ENCODE results near the gene TIMM17B. TPM values are rescaled to one million over a fixed set of nuclear protein-coding genes. Genes with fewer than 3 reads are reported as not detected.

The TIMM17B gene
- total RNA-seq, 1 donor from 2014 or later: 70.6 TPM

DNA sequence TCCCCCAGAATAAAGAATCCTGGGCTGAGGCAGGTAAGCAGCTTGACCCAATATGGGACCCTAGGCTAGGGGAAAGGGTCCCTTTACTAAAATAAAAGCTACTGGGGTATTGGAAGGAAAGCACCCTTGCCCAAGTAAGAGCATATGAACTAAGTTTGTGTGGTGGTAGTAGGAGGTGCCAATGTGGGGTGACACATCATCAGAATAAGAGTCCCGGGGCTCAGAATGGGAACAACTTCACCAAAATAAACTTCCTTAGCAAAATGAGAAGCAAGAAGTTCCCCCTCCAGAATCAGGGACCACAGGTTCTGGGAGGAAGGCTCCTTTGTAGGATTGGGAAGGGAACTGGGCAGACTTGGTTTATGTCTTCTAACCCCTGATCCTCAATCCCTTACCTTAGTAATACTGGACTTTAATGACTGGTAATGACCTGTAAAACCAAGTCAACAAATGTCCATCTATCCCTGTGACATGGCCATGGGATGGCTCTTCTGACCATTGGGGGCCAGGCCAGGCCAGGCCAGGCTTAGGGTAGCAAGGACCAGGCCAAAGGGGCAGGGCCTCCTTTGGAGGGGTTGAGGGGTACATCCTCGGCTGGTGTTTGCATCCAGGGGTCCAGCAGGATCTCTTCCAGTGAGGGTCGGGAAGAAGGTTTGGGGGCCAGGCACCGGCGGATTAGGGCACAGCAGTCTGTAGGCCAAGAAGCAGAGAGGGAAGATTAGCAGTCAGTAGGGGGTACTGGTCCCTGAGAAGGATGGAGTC, 16.2 kb upstream of the TIMM17B start:
- no peak for TF ChIP-seq CTCF (IDR thresholded peaks at IDR 0.05; ENCODE audit: unreplicated experiment)
- H3K27me3 Mint-ChIP-seq (ENCODE audit: unreplicated experiment): peaks cover 11% of the 10 kb centered on the region
- no peak for DNase-seq (ENCODE audit: low spot score)
- no peak overlapping the region for H3K27ac Mint-ChIP-seq (ENCODE audit: unreplicated experiment)
- peaks cover 18% of the 10 kb centered on the region for H3K4me1 Mint-ChIP-seq (ENCODE audit: unreplicated experiment)
- H3K36me3 Mint-ChIP-seq (ENCODE audit: low read depth, unreplicated experiment): peaks cover 7% of the 10 kb centered on the region
- H3K9me3 Mint-ChIP-seq (ENCODE audit: unreplicated experiment): no peaks in the 10 kb centered on the region
- no peak overlapping the region for H3K4me3 Mint-ChIP-seq (ENCODE audit: unreplicated experiment)

DNA sequence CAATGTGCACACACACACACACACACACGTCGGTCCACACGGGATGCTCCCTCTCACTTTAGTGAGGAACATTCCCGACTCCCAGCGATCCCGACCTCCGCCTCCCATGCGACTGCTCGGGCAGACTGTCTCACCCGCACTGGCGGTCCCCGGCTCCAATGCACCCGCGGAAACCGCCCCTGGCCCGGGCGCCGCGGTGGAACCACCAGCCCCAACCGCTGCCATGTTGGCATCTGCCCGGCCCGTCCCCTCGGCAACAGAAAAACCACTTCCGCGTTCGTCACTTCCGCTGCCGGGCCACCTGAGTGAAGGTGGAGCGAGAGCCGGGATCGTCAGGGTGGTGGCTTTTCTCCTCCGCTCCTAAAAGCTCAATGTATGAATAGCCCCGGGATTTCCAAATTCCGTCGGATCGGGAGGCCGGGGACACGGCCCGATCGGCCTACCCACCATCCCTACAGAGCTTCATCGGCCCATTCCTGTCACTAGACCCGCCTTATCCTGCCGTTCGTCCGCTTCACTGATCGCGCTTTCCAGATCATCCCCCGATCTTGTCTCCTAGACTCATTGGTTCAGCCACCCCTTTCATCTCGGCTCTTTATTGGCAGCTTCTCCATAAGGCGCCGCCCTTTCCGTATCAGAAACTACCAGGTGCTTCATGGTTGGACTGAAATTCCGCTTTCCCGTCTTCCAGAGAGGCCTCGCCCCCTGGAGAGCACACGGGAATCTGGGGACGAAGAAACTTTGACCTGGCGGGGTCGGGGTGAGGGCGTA, 14.0 kb upstream of the TIMM17B start, which contains the start of gene SLC35A2:
Gene SLC35A2 (minus strand): TSS at position 235 of the 771 bp plus-strand sequence. CDS start 10 bp downstream, at position 225.
- Mint-ChIP-seq H3K4me3 (ENCODE audit: unreplicated experiment) (peak within 1 kb of the TSS; percentile 96), H3K27ac (ENCODE audit: unreplicated experiment) (peak within 1 kb of the TSS; percentile 97), H3K4me1 (ENCODE audit: unreplicated experiment) (peaks cover 16% of the 10 kb centered on the region), H3K36me3 (ENCODE audit: low read depth, unreplicated experiment) (peaks cover 7% of the 10 kb centered on the region), H3K9me3 (ENCODE audit: unreplicated experiment) (no peaks in the 10 kb centered on the region), H3K27me3 (ENCODE audit: unreplicated experiment) (peaks cover 7% of the 10 kb centered on the region)
- DNase-seq (ENCODE audit: low spot score): peak; percentile 62
- TF ChIP-seq CTCF (IDR thresholded peaks at IDR 0.05; ENCODE audit: unreplicated experiment): no peak

GRCh38 chrX:48910926-48911411, 13.4 kb upstream of the TIMM17B start:
- Mint-ChIP-seq H3K27me3 (ENCODE audit: unreplicated experiment) (peaks cover 7% of the 10 kb centered on the region), H3K4me3 (ENCODE audit: unreplicated experiment) (peak overlapping the region; percentile 96), H3K4me1 (ENCODE audit: unreplicated experiment) (peaks cover 16% of the 10 kb centered on the region), H3K27ac (ENCODE audit: unreplicated experiment) (peak overlapping the region; percentile 97), H3K9me3 (ENCODE audit: unreplicated experiment) (no peaks in the 10 kb centered on the region), H3K36me3 (ENCODE audit: low read depth, unreplicated experiment) (peaks cover 7% of the 10 kb centered on the region)
- no peak for TF ChIP-seq CTCF (IDR thresholded peaks at IDR 0.05; ENCODE audit: unreplicated experiment)
- DNase-seq (ENCODE audit: low spot score): no peak

DNA sequence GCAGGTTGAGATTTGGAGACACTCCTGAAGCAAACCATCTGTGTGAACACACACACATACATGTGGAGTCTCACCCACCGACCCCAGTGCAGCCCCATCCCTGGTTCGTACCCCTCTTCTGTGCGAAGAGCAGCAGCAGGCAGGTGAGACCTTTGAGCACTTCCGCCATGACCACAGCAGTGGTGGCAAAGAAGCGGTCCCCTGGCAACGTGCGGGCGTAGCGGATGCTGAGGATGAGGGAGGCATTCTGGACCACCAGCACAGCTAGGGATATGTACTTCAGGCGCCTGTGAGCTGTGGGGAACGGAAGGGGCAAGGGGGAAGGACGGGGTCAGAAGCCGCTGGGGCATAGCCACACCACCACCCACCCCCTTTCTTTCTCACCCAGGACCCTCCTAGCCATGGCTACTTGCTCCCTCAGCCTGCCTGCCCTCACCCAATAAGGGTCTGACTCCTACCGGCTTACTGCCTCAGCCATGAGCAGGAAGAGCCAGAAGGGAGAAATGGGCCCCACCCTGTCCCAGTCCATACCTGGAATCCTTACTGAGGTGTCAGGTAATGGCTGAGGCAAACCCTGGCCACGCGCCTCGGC, 12.2 kb upstream of the TIMM17B start:
- DNase-seq (ENCODE audit: low spot score): no peak
- no peak for TF ChIP-seq CTCF (IDR thresholded peaks at IDR 0.05; ENCODE audit: unreplicated experiment)
- peaks cover 7% of the 10 kb centered on the region for H3K36me3 Mint-ChIP-seq (ENCODE audit: low read depth, unreplicated experiment)
- no peak overlapping the region for H3K27ac Mint-ChIP-seq (ENCODE audit: unreplicated experiment)
- peaks cover 16% of the 10 kb centered on the region for H3K4me1 Mint-ChIP-seq (ENCODE audit: unreplicated experiment)
- peaks cover 7% of the 10 kb centered on the region for H3K27me3 Mint-ChIP-seq (ENCODE audit: unreplicated experiment)
- no peaks in the 10 kb centered on the region for H3K9me3 Mint-ChIP-seq (ENCODE audit: unreplicated experiment)
- no peak overlapping the region for H3K4me3 Mint-ChIP-seq (ENCODE audit: unreplicated experiment)
